Measurements from ENCODE around the gene FHIP1B. TPM values are rescaled to one million over a fixed set of nuclear protein-coding genes. Genes with fewer than 3 reads are reported as not detected.

Gene FHIP1B
- total and polyA plus RNA-seq, 2 of the 4 experiments (the other 2 are of a cell fraction): 5.9 to 30.2 TPM

DNA sequence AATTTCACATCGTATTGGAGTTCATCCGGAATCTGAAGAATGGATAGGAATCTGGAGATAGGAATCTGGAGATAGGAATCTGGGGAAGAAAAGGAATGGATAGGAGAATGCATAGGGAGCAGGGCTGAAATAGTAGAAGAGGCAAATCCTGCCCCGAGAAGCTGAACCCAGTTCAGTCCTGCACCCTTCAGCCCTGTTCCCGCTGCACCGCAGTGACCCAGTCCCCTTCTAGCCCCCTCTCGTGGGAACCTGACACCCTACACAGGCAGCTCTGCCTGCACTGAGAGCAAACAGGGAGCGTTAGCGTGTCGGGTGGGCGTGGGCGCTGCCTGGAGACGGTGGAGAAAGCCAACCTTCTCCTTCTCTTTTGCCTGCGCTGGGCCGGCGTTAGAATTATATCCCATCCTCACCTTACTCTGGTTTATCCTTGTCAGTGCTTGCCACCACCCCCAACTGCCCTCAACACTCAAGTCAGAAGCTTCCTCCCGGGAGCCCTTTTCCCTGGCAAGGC lies 24.2 kb upstream of the FHIP1B start:
- Histone ChIP-seq H4K8ac (ENCODE audit: low read depth in 2 of 2, low read length in 2 of 2) (no peak overlapping the region), H3K36me3 (ENCODE audit: control insufficient read depth, insufficient read depth, low read length) (no peaks in the 10 kb centered on the region), H2AFZ (replicated peaks; ENCODE audit: low read length, poor library complexity) (peak overlapping the region; percentile 62), H3K4ac (ENCODE audit: low read depth, low read length) (no peak overlapping the region), H3K56ac (ENCODE audit: extremely low read depth, insufficient read depth, low read length) (no peak overlapping the region), H3K4me3 (ENCODE audit: insufficient read depth, low read depth, low read length) (no peak overlapping the region), H3K4me2 (ENCODE audit: low read depth, low read length) (peak overlapping the region; percentile 69; the same call in 1 of the 2 replicates), H3K9me3 (ENCODE audit: control insufficient read depth, insufficient read depth, low read length) (no peaks in the 10 kb centered on the region; the same call in 1 of the 2 replicates), H4K91ac (ENCODE audit: insufficient read depth, low read depth, low read length) (no peak overlapping the region), H2AK5ac (ENCODE audit: low read depth, low read length) (no peak overlapping the region), H4K20me1 (ENCODE audit: insufficient read depth, low read length) (no peaks in the 10 kb centered on the region), H2BK15ac (ENCODE audit: low read depth, low read length) (no peak overlapping the region), H3K9ac (ENCODE audit: low read depth, low read length) (no peak overlapping the region), H2BK120ac (ENCODE audit: low read depth, low read length) (no peak overlapping the region), H2BK5ac (ENCODE audit: low read depth, low read length, poor library complexity, severe bottlenecking) (no peak overlapping the region), H3K18ac (ENCODE audit: low read depth, low read length) (no peak overlapping the region), H3K79me1 (ENCODE audit: low read depth in 1 of 2, low read length in 2 of 2) (no peaks in the 10 kb centered on the region), H3K9me1 (ENCODE audit: insufficient read depth, low read length) (no peaks in the 10 kb centered on the region; the same call in 1 of the 2 replicates), H3K14ac (replicated peaks; ENCODE audit: low read depth, low read length) (no peak overlapping the region), H3K4me1 (ENCODE audit: control insufficient read depth, insufficient read depth, low read length) (no peaks in the 10 kb centered on the region; the same call in 1 of the 2 replicates), H2BK20ac (ENCODE audit: low read depth, low read length) (no peak overlapping the region), H3K27me3 (ENCODE audit: control insufficient read depth, insufficient read depth, low read length) (peaks cover 55% of the 10 kb centered on the region), H3K23ac (ENCODE audit: low read depth, low read length) (0 out of 2 replicates have a peak overlapping the region, but pooled peaks have one; percentile 27), H3K27ac (ENCODE audit: insufficient read depth, low read length) (no peak overlapping the region), H2AK9ac (replicated peaks; ENCODE audit: low read depth, low read length, poor library complexity) (no peak overlapping the region), H4K5ac (ENCODE audit: low read depth, low read length) (no peak overlapping the region)
- ATAC-seq (ENCODE audit: low read depth) (peak; percentile 53), DNase-seq (no peak)
- dilution Hi-C loops (cut with HindIII; ENCODE audit: low sequenced_read_pairs, unreplicated experiment): no loop called here
- in situ Hi-C loops (cut with MboI; ENCODE audit: low sequenced_read_pairs): no loop called here
- no CpG with 5 or more reads among the region's 16 CpGs for WGBS, 2 experiments (ENCODE audit: extremely low coverage in 2 of 2, insufficient read length in 1 of 2)
- CTCF ChIA-PET: no interaction called here
- no TSS peak for BruUV-seq (replicated peaks)
- TF ChIP-seq, protein P1, sequence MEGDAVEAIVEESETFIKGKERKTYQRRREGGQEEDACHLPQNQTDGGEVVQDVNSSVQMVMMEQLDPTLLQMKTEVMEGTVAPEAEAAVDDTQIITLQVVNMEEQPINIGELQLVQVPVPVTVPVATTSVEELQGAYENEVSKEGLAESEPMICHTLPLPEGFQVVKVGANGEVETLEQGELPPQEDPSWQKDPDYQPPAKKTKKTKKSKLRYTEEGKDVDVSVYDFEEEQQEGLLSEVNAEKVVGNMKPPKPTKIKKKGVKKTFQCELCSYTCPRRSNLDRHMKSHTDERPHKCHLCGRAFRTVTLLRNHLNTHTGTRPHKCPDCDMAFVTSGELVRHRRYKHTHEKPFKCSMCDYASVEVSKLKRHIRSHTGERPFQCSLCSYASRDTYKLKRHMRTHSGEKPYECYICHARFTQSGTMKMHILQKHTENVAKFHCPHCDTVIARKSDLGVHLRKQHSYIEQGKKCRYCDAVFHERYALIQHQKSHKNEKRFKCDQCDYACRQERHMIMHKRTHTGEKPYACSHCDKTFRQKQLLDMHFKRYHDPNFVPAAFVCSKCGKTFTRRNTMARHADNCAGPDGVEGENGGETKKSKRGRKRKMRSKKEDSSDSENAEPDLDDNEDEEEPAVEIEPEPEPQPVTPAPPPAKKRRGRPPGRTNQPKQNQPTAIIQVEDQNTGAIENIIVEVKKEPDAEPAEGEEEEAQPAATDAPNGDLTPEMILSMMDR (conservative IDR thresholded peaks at IDR 0.05; ENCODE audit: low read depth, low read length): no peak
- TF ChIP-seq RAD21 (IDR thresholded peaks at IDR 0.05; ENCODE audit: low read length): no peak
- no peak for TF ChIP-seq CHD1 (IDR thresholded peaks at IDR 0.05; ENCODE audit: low read depth, low read length)
- TF ChIP-seq FOS (IDR thresholded peaks at IDR 0.05; ENCODE audit: low read depth, low read length): no peak
- TF ChIP-seq CEBPB (IDR thresholded peaks at IDR 0.05; ENCODE audit: low read depth, low read length): no peak
- TF ChIP-seq BHLHE40 (IDR thresholded peaks at IDR 0.05; ENCODE audit: low read depth, low read length): no peak
- no peak for TF ChIP-seq MAFK (IDR thresholded peaks at IDR 0.05; ENCODE audit: low read depth, low read length)
- TF ChIP-seq, protein P2, sequence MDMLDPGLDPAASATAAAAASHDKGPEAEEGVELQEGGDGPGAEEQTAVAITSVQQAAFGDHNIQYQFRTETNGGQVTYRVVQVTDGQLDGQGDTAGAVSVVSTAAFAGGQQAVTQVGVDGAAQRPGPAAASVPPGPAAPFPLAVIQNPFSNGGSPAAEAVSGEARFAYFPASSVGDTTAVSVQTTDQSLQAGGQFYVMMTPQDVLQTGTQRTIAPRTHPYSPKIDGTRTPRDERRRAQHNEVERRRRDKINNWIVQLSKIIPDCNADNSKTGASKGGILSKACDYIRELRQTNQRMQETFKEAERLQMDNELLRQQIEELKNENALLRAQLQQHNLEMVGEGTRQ (IDR thresholded peaks at IDR 0.05; ENCODE audit: low read depth, low read length): no peak
- TF ChIP-seq MXI1 (IDR thresholded peaks at IDR 0.05; ENCODE audit: borderline replicate concordance, low read depth, low read length): no peak
- TF ChIP-seq SMC3 (IDR thresholded peaks at IDR 0.05; ENCODE audit: low read depth, low read length): no peak
- no peak for TF ChIP-seq POLR2A (IDR thresholded peaks at IDR 0.05; ENCODE audit: low read depth, low read length)
- TF ChIP-seq MAZ (IDR thresholded peaks at IDR 0.05; ENCODE audit: borderline replicate concordance, low read depth, low read length): no peak
- TF ChIP-seq, protein P3, sequence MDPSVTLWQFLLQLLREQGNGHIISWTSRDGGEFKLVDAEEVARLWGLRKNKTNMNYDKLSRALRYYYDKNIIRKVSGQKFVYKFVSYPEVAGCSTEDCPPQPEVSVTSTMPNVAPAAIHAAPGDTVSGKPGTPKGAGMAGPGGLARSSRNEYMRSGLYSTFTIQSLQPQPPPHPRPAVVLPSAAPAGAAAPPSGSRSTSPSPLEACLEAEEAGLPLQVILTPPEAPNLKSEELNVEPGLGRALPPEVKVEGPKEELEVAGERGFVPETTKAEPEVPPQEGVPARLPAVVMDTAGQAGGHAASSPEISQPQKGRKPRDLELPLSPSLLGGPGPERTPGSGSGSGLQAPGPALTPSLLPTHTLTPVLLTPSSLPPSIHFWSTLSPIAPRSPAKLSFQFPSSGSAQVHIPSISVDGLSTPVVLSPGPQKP (IDR thresholded peaks at IDR 0.05; ENCODE audit: borderline replicate concordance, low read depth, low read length): no peak
- no peak for TF ChIP-seq NFE2L2 (IDR thresholded peaks at IDR 0.05; ENCODE audit: low read depth, low read length)
- TF ChIP-seq RCOR1 (IDR thresholded peaks at IDR 0.05; ENCODE audit: insufficient replicate concordance, low read length): no peak
- intact Hi-C loops (cut with micrococcal nuclease): no loop called here
- POLR2A ChIA-PET (ENCODE audit: unreplicated experiment): no interaction called here

Data from IMR-90 (cell line).